Measurements from ENCODE around the gene OLFM1. TPM values are rescaled to one million over a fixed set of nuclear protein-coding genes. Genes with fewer than 3 reads are reported as not detected.
"Not testable (repeated sequence)": the region's sequence is repeated elsewhere in the genome, so short reads cannot be mapped to it uniquely, and the experiment has no call there.

Gene OLFM1
- total RNA-seq, 4 donors from 2014 or later = 13.5 to 32.8 (median 25.6) TPM

- H3K4me1 ChIP-seq = no peaks in the 10 kb centered on the region
- TF ChIP-seq POLR2AphosphoS5 (IDR thresholded peaks at IDR 0.05) (no peak), EP300 (IDR thresholded peaks at IDR 0.05) (no peak), POLR2A (IDR thresholded peaks at IDR 0.05) (no peak), CTCF (IDR thresholded peaks at IDR 0.05) (no peak)
- H3K36me3 ChIP-seq = no peaks in the 10 kb centered on the region
- H3K9me3 ChIP-seq = peaks cover 0 to 17% (median 0%) of the 10 kb centered on the region in 3 donors
- WGBS, 2 donors (ENCODE audit: low coverage in 1 of 2) = 78 to 100% methylated on average over 1 to 3 of the region's 3 CpGs
- H3K4me3 ChIP-seq = no peak overlapping the region
- no peak for ATAC-seq
- no peak overlapping the region for H3K27ac ChIP-seq
- peaks cover 81% of the 10 kb centered on the region for H3K27me3 ChIP-seq
Observed at GRCh38 chr9:135055181-135055580, 32.3 kb upstream of the OLFM1 start.

DNA sequence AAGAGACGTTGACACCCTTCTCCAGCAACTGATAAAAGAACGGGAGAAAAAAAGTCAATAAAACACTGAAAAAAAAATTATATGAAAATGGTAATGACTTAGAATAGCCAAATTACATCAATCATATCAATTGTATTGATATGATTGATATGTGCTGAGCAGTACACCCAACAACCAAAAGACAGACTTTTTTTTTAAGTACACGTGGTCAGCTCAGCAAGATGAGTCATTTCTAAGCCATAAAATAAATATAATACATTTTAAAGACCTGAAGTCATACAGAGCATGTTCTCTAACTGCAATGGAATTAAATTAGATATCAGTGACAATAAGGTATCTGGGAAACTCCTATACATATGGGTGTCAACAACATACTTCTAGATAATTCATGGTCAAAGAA lies 30.9 kb upstream of the OLFM1 start:
- Histone ChIP-seq H3K27ac (no peak overlapping the region), H3K9me3 (peaks cover 0 to 17% (median 0%) of the 10 kb centered on the region in 3 donors), H3K27me3 (peaks cover 81% of the 10 kb centered on the region), H3K4me3 (no peak overlapping the region), H3K4me1 (no peaks in the 10 kb centered on the region), H3K36me3 (no peaks in the 10 kb centered on the region)
- 63 to 71% methylated on average over 3 of the region's 3 CpGs for WGBS, 2 donors (ENCODE audit: low coverage in 1 of 2)
- ATAC-seq = no peak
- TF ChIP-seq POLR2A (IDR thresholded peaks at IDR 0.05) (no peak), CTCF (IDR thresholded peaks at IDR 0.05) (no peak), EP300 (IDR thresholded peaks at IDR 0.05) (no peak), POLR2AphosphoS5 (IDR thresholded peaks at IDR 0.05) (no peak)

DNA sequence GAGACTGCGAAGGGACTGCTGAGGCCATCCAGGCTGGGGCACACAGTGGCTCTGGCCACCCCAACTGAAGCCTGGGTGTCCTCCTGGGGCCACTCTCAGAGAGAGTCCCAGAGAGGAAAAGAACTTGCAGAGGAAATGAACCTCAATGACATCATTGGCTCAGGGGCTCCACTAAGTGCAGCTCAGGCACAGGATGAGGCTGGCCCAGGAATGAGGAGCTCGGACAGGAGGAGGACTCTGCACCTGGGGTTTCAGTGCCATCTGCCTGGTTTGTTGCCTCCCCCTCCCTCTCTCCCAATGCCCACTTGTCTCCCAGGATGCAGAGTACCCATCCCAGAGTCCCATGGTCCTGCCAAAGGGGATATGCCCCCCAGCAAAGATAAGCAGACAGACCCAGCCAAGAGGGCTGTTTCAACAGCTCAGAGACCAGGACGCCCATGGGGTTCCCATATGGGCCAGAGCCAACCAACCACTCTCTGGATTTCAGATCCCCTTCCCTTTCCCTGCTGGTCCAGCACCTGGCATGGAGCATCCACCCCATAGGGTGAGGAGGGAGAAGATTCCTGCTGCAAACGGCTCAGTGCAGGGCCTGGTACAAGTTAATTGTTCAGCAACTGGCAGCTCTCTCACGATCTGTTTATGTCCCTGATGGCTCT lies 26.9 kb upstream of the OLFM1 start:
- Histone ChIP-seq H3K4me3 (no peak overlapping the region), H3K36me3 (no peaks in the 10 kb centered on the region), H3K9me3 (peaks cover 0 to 10% (median 0%) of the 10 kb centered on the region in 3 donors), H3K27ac (no peak overlapping the region), H3K27me3 (peaks cover 81% of the 10 kb centered on the region), H3K4me1 (no peaks in the 10 kb centered on the region)
- WGBS, 2 donors (ENCODE audit: low coverage in 1 of 2) = 72 to 100% methylated on average over 1 to 2 of the region's 5 CpGs
- TF ChIP-seq EP300 (IDR thresholded peaks at IDR 0.05) = no peak
- no peak for TF ChIP-seq POLR2A (IDR thresholded peaks at IDR 0.05)
- no peak for TF ChIP-seq CTCF (IDR thresholded peaks at IDR 0.05)
- TF ChIP-seq POLR2AphosphoS5 (IDR thresholded peaks at IDR 0.05) = no peak
- no peak for ATAC-seq

DNA sequence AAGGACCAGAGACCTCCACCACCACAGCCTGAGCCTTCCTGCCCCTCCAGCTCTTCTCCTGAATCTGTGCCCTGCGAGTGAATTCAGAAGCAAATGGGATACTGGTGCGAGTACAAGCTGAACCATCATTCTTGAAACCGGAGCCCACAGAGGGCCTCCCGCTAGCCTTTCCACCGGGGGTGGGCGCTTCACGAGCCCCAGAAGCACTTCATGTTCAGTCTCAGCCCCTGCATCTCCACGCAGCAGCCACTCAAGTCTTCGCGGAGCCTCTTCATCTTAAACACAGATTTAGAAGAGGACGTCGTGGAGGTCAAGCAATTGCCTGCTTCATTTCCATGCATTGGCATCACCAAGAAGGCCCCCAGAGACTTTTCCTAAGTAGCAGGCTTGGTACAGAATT lies 26.0 kb upstream of the OLFM1 start:
- TF ChIP-seq CTCF (IDR thresholded peaks at IDR 0.05) = no peak
- TF ChIP-seq EP300 (IDR thresholded peaks at IDR 0.05) = no peak
- no peak for TF ChIP-seq POLR2A (IDR thresholded peaks at IDR 0.05)
- TF ChIP-seq POLR2AphosphoS5 (IDR thresholded peaks at IDR 0.05) = no peak
- H3K36me3 ChIP-seq = no peaks in the 10 kb centered on the region
- peaks cover 0 to 10% (median 0%) of the 10 kb centered on the region in 3 donors for H3K9me3 ChIP-seq
- H3K27ac ChIP-seq = no peak overlapping the region
- no peak for ATAC-seq
- peaks cover 85% of the 10 kb centered on the region for H3K27me3 ChIP-seq
- 73 to 87% methylated on average over 3 to 7 of the region's 12 CpGs for WGBS, 2 donors (ENCODE audit: low coverage in 1 of 2)
- H3K4me3 ChIP-seq = no peak overlapping the region
- no peaks in the 10 kb centered on the region for H3K4me1 ChIP-seq

DNA sequence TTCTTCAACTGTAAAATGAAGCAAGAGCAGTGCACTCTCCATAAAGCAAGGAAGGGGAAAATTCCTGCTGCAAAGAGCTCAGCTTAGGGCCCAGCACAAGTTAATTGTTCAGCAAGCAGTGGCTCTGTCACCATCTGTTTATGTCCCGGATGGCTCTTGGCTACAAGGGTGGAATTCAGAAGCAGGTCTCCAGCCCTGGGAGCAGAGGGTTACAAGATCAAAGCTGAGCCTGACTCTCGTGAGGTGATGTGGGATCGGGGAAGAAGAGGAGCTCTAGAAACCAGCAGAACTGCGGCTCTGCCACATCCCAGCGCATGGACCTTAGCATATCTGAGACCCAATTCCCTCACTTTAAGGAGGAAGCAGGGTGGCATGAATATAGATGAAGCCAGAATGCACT lies 25.2 kb upstream of the OLFM1 start:
- no peak for ATAC-seq
- Histone ChIP-seq H3K27me3 (peaks cover 89% of the 10 kb centered on the region), H3K4me3 (no peak overlapping the region), H3K4me1 (no peaks in the 10 kb centered on the region), H3K27ac (no peak overlapping the region), H3K9me3 (peaks cover 0 to 10% (median 0%) of the 10 kb centered on the region in 3 donors), H3K36me3 (no peaks in the 10 kb centered on the region)
- no peak for TF ChIP-seq POLR2AphosphoS5 (IDR thresholded peaks at IDR 0.05)
- WGBS, 2 donors (ENCODE audit: low coverage in 1 of 2) = 81 to 93% methylated on average over 4 to 5 of the region's 5 CpGs

- not testable (repeated sequence) for ATAC-seq, H3K27ac ChIP-seq, H3K36me3 ChIP-seq, H3K4me1 ChIP-seq, H3K4me3 ChIP-seq
- no CpG with 5 or more reads among the region's 4 CpGs for WGBS, 2 donors (ENCODE audit: low coverage in 1 of 2)
- Histone ChIP-seq H3K27me3 (peaks cover 91% of the 10 kb centered on the region), H3K9me3 (peaks cover 0 to 10% (median 0%) of the 10 kb centered on the region in 3 donors)
Observed at GRCh38 chr9:135063466-135063865, 24.0 kb upstream of the OLFM1 start.

DNA sequence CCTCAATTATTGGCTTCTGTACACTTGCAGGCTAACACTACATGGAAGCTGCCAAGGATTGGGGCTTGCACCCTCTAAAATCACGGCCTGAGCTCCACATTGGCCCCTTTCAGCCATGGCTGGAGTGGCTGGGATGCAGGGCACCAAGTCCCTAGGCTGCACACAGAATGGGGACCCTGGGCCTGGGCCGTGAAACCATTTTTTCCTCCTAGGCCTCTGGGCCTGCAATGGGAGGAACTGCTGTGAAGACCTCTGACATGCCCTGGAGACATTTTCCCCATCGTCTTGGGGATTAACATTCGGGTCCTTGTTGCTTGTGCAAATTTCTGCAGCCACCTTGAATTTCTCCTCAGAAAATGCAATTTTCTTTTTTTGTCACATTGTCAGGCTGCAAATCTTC lies 23.6 kb upstream of the OLFM1 start:
- WGBS, 2 donors (ENCODE audit: low coverage in 1 of 2) = 59 to 93% methylated on average over 2 to 4 of the region's 4 CpGs
- peaks cover 0 to 10% (median 0%) of the 10 kb centered on the region in 3 donors for H3K9me3 ChIP-seq
- not testable (repeated sequence) for H3K36me3 ChIP-seq, H3K4me1 ChIP-seq, H3K4me3 ChIP-seq, ATAC-seq, H3K27ac ChIP-seq
- peaks cover 92% of the 10 kb centered on the region for H3K27me3 ChIP-seq
